Gastroesophageal sphincter (tissue), 3 donors: Measurements from ENCODE around the gene MRPL23.

ENCODE experiments used
- CTCF ChIP-seq, 4 experiments: fragments of 200-600 bp in 2 of 4; fragments of 450-650 bp in 2 of 4; sonication (generic) in 1 of 4; IDR thresholded peaks; one replicate each; pipeline ENCODE4 v1.5.1; 2017 to 2019; ENCODE audit warnings: antibody characterized with exemption in 4 of 4, mild to moderate bottlenecking in 2 of 4, moderate library complexity in 2 of 4
- EP300 ChIP-seq: sonication (generic); formaldehyde crosslinking; IDR thresholded peaks from one replicate; pipeline ENCODE4 v1.6.1; 2017; ENCODE audit warnings: antibody characterized with exemption, mild to moderate bottlenecking
- POLR2A ChIP-seq, 2 donors: fragments of 450-650 bp; IDR thresholded peaks; one replicate each; pipeline ENCODE4 v1.6.1; 2017; ENCODE audit warnings: antibody characterized with exemption in 2 of 2, mild to moderate bottlenecking in 2 of 2, moderate library complexity in 1 of 2
- POLR2AphosphoS5 ChIP-seq: sonication (generic); formaldehyde crosslinking; IDR thresholded peaks from one replicate; pipeline ENCODE4 v1.6.1; 2017; ENCODE audit warnings: antibody characterized with exemption

DNA sequence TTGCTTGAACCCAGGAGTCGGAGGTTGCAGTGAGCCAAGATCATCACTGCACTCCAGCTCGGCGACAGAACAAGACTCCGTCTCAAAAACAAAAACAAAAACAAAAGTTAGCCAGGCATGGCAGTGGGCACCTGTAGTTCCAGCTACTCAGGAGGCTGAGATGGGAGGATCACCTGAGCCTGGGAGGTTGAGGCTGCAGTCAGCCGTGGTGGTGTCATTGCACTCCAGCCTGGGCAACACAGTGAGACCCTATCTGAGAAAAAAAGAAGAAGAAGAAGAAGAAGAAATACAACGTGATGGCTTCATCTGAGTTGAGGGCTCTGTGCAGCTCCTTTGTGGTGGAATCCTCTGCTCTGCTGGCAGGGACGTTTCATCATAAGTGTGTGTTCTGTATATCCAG, 37.6 kb upstream of the MRPL23 start:
- TF ChIP-seq POLR2AphosphoS5 (no peak), POLR2A (IDR thresholded peaks at IDR 0.05) (no peak), CTCF (IDR thresholded peaks at IDR 0.05) (no peak), EP300 (no peak)
